Stimulated activated CD8-positive, alpha-beta memory T cell treated with anti-CD3 and anti-CD28 coated beads, Interleukin-12 subunit alpha, Interleukin-12 subunit beta, amount 100 ng/mL, for 24 hours (primary cell): ENCODE data around the gene SLC22A23.
"Not testable (repeated sequence)": the region's sequence is repeated elsewhere in the genome, so short reads cannot be mapped to it uniquely, and the experiment has no call there.

Experiments used
- DNase-seq: peaks from one replicate; pipeline ENCODE4 v3.0.0-alpha.2; 2020; ENCODE audit errors: extremely low read depth

SLC22A23 gene

GRCh38 chr6:3244003-3244831 is 212.6 kb downstream of the SLC22A23 start:
- no peak for DNase-seq

- no peak for DNase-seq
Observed at GRCh38 chr6:3242768-3243167, 214.1 kb downstream of the SLC22A23 start.

GRCh38 chr6:3241745-3242144 is 215.1 kb downstream of the SLC22A23 start:
- DNase-seq: not testable (repeated sequence)

GRCh38 chr6:3240595-3240994 is 216.3 kb downstream of the SLC22A23 start:
- DNase-seq: no peak

- no peak for DNase-seq
Observed at GRCh38 chr6:3239110-3239830, 217.6 kb downstream of the SLC22A23 start.

- no peak for DNase-seq
Observed at GRCh38 chr6:3237761-3238662, 218.8 kb downstream of the SLC22A23 start.

GRCh38 chr6:3236005-3236404 is 220.8 kb downstream of the SLC22A23 start:
- DNase-seq: no peak

- DNase-seq: no peak
Observed at GRCh38 chr6:3235486-3235885, 221.4 kb downstream of the SLC22A23 start.

GRCh38 chr6:3233904-3234303 is 222.9 kb downstream of the SLC22A23 start:
- no peak for DNase-seq

GRCh38 chr6:3233321-3233720 is 223.5 kb downstream of the SLC22A23 start:
- DNase-seq: no peak

GRCh38 chr6:3232017-3232945 is 224.6 kb downstream of the SLC22A23 start:
- no peak for DNase-seq

GRCh38 chr6:3231247-3232016 is 225.4 kb downstream of the SLC22A23 start:
- DNase-seq: no peak

- no peak for DNase-seq
Observed at GRCh38 chr6:3230900-3231246, 226.0 kb downstream of the SLC22A23 start.

GRCh38 chr6:3230256-3230882 is 226.5 kb downstream of the SLC22A23 start:
- no peak for DNase-seq

- DNase-seq: peak; percentile 11
Observed at GRCh38 chr6:3229566-3230178, 227.2 kb downstream of the SLC22A23 start.

GRCh38 chr6:3228771-3229565 is 227.9 kb downstream of the SLC22A23 start:
- DNase-seq: no peak

GRCh38 chr6:3228046-3228671 is 228.7 kb downstream of the SLC22A23 start:
- DNase-seq: no peak
